ENCODE results near the gene GLYAT.

- TF ChIP-seq EZH2 (IDR thresholded peaks at IDR 0.05; ENCODE audit: borderline replicate concordance, insufficient read depth, low read length, poor library complexity, severe bottlenecking) (no peak), RAD21 (conservative IDR thresholded peaks at IDR 0.05) (no peak), CTCF (IDR thresholded peaks at IDR 0.05; ENCODE audit: poor library complexity, severe bottlenecking) (no peak), POLR2AphosphoS5 (IDR thresholded peaks at IDR 0.05) (no peak), EP300 (conservative IDR thresholded peaks at IDR 0.05; ENCODE audit: poor library complexity, severe bottlenecking) (no peak), TAF1 (IDR thresholded peaks at IDR 0.05; ENCODE audit: low read depth) (no peak), REST (IDR thresholded peaks at IDR 0.05; ENCODE audit: borderline replicate concordance) (no peak), SMC3 (conservative IDR thresholded peaks at IDR 0.05; ENCODE audit: poor library complexity) (no peak), MXI1 (conservative IDR thresholded peaks at IDR 0.05; ENCODE audit: poor library complexity, severe bottlenecking) (no peak)
These were observed 36.4 kb upstream of the GLYAT start for GRCh38 chr11:58768137-58768536.
